ENCODE results near the gene CISTR.

DNA sequence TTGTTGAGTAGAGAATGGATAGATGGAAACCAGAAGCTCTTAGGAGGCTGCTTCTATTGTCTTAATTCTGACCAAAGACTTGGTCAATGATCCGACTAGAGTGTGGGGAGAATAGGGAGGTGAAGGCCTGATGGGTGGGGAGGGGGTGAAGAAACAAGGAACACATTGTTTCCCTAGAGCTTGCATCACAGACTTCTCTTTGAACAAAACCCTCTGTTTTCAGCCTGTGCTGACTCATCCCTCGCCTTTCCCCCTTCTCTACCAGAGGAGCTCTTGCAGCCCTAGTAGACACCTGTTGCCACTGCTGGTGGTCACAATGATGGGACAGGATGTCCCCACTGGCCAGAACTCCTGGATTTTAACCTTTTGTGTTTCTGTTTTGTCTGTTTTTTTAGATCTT is 46.8 kb upstream of the CISTR start:
- TF ChIP-seq POLR2AphosphoS5 (IDR thresholded peaks at IDR 0.05; ENCODE audit: low read depth) (no peak), CTCF (IDR thresholded peaks at IDR 0.05; ENCODE audit: insufficient read depth, low read length) (no peak), GABPA (IDR thresholded peaks at IDR 0.05; ENCODE audit: low read depth) (no peak)
- TF ChIP-seq, protein P1, sequence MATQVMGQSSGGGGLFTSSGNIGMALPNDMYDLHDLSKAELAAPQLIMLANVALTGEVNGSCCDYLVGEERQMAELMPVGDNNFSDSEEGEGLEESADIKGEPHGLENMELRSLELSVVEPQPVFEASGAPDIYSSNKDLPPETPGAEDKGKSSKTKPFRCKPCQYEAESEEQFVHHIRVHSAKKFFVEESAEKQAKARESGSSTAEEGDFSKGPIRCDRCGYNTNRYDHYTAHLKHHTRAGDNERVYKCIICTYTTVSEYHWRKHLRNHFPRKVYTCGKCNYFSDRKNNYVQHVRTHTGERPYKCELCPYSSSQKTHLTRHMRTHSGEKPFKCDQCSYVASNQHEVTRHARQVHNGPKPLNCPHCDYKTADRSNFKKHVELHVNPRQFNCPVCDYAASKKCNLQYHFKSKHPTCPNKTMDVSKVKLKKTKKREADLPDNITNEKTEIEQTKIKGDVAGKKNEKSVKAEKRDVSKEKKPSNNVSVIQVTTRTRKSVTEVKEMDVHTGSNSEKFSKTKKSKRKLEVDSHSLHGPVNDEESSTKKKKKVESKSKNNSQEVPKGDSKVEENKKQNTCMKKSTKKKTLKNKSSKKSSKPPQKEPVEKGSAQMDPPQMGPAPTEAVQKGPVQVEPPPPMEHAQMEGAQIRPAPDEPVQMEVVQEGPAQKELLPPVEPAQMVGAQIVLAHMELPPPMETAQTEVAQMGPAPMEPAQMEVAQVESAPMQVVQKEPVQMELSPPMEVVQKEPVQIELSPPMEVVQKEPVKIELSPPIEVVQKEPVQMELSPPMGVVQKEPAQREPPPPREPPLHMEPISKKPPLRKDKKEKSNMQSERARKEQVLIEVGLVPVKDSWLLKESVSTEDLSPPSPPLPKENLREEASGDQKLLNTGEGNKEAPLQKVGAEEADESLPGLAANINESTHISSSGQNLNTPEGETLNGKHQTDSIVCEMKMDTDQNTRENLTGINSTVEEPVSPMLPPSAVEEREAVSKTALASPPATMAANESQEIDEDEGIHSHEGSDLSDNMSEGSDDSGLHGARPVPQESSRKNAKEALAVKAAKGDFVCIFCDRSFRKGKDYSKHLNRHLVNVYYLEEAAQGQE (IDR thresholded peaks at IDR 0.05; ENCODE audit: insufficient replicate concordance, low read depth) = no peak

All from HL-60 (cell line).